GM12873 (cell line): ENCODE data around the gene PFKFB2.

Experiments used
- TF ChIP-seq, protein P1 (sequence below): IDR thresholded peaks from 2 replicates; pipeline ENCODE4 v1.5.1; 2012; ENCODE audit warnings: low read depth, mild to moderate bottlenecking, moderate library complexity, low read length, control low read depth; ENCODE audit not compliant: insufficient read depth; ENCODE audit errors: missing control alignments

The PFKFB2 gene

DNA sequence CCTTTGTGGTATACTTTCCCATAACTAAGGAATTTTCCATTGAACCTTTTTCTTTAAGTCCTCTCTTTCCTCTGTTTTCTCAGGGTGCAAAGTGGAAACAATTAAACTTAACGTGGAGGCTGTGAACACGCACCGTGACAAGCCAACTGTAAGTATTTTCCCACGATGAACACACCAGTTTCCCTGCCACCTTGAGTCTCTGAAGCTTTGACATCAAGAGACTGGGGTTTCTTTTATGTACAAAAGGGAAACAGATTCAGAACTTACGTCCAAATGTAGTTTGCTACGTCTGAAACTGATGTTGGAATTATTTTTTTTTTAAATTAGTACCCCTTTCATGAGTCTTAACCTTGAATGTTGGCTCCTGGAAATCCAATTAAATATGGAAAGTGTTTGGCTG, 18.4 kb downstream of the PFKFB2 start:
- TF ChIP-seq, protein P1, sequence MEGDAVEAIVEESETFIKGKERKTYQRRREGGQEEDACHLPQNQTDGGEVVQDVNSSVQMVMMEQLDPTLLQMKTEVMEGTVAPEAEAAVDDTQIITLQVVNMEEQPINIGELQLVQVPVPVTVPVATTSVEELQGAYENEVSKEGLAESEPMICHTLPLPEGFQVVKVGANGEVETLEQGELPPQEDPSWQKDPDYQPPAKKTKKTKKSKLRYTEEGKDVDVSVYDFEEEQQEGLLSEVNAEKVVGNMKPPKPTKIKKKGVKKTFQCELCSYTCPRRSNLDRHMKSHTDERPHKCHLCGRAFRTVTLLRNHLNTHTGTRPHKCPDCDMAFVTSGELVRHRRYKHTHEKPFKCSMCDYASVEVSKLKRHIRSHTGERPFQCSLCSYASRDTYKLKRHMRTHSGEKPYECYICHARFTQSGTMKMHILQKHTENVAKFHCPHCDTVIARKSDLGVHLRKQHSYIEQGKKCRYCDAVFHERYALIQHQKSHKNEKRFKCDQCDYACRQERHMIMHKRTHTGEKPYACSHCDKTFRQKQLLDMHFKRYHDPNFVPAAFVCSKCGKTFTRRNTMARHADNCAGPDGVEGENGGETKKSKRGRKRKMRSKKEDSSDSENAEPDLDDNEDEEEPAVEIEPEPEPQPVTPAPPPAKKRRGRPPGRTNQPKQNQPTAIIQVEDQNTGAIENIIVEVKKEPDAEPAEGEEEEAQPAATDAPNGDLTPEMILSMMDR, result no peak

DNA sequence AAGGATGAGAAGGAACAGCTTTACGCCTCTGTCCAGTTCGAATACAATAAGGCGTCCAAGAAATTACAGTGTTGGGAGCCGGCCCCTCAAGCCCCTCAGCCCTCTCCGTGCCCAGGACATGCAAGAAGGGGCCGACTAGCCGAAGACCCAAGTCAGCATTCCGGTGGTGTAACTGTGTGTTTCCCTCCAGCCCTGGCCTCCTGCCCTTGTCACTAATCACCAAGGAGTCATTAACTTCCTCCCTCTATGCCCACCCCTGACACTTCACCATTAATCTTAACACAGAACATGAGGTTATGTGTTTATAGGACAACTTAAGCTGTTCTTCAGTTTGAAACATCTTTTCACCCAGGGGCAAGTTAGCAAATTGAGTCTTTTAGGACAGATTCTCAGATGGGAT, 19.2 kb downstream of the PFKFB2 start:
- TF ChIP-seq, protein P1, result no peak

DNA sequence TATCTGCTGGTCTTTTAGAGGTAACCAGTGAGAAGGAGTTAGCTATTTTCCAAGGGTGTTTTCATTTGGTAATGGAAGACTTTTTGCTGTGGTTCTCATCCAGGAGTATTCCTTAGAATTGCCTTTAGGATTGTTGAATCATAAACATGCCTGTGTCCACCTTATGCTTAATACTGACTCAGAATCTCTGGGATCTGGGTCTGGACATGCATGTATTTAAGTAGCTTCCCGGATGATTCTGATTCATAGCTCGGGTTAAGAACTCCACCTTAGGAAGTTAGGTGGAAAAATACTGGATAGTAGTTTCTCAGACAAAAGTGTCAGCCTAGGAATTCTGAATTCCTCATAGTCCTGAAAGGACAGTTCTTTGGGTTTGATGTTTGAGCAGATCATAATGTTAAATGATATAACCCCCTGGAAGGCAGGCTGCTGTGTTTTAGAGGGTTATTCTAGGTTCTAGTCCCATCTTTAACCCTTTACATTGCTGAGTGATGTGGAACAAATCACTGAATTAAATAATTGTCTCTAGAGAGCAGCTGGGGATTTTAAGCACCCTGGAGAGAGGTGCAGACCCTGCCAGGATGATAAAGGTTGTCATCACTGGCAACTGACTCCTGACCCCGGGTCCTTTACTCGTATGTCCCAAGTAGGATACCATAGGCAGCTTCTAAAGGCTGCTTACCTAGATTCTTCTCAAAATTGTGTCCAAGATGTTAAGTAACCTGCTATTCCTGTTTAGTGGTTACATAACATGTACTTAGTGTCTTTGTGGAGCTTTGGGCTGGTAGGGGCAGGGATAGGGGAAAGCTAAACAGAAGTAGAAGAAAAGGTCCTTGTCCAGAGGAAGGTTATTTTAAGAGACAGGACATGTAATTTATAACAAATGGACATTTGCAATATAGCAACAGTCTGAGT, 21.1 kb downstream of the PFKFB2 start:
- TF ChIP-seq, protein P1, result no peak

DNA sequence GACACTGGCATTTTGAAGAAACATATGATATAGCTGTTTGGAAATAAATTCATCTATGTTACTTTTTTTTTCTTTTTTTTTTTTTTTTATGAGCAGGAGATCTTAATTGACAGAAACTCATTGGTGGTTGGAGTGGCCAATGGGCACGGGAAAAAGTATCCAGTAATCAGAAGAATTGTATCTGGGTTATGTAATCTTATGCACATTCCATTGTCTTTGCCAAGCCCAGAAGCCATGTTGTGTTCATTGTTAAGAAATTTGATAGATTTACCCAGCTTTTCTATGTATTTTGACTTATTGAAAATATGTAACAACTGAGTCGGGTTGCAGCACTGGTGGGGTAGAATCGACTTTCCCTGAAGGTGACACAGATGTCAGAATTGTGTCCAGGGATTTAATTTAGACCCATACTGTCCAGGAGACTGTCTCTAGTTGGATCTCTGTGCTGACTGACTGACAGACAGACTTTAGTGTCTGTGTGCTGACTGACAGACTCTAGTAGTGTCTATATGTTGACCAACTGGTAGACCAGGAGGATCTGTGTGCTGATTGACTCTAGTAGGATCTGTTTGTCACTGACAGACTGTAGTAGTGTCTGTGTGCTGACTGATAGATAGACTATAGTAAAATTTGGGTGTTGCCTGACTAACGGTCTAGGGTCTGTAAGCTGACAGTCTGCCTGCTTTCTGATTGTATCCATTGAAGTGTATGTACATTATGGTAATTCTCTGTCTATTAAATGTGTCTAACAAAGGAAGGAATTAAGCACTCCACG, 23.3 kb downstream of the PFKFB2 start:
- TF ChIP-seq, protein P1, result no peak

DNA sequence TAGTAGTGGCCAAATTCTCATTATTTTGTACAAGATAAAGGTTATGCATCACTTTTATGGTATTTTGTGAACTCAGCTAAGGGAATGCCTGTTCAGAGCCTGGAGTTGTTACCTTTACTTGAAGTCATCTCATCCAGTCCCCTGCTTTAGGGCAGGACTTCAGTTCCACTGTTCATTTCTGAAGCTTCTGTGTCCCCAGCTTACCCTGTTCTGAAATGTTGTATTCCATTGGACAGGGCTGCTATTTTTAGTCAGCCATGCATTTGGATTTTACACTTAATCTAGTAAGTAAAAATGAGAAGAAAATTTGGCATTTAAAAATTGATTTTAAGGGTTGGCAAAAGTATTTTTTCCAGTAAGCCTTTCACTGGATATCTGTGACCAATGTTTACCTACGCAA, 23.9 kb downstream of the PFKFB2 start:
- TF ChIP-seq, protein P1, result no peak

DNA sequence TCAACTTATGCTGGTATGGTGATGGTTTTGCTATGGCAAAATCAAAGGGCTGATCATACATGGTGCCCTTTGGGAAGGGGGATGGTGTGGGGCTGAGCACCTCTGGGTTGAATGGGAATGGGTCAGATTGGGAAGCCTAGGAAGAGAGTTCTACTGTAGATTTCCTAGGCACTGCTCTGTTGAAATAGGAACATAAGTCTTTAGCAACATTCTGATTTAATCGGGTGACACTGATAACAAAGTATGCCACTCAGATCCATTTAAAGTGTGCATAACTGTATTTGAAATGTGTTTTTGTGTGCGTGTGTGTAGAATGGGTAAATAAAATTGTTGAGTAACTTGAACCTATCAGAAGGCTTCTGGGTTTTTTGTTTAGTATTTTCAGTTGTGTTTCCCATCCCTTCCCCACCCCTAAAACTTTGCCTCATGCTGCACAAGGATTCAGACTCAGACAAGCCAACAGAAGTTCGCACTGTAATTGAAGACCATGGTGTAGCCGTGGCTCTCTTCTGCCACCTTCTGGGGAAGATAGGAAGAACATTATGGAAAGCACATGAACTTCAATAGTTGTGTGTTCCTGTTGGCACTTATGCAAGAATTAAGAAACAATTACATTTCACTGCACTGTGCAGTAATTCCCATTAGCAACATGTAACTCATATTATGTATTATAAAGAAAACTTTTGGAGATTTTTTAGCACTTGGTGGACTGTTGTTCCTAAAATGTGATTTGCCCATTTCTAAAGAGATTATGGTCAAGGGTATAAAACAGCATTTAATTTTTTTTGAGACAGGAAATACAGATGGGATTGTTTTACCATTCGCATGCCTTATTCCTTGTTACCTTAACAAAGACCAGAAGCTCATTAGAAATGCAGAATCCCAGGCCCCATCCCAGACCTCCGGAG, 24.6 kb downstream of the PFKFB2 start:
- TF ChIP-seq, protein P1, result peak; percentile 91
